Myocyte (in vitro differentiated cells): ENCODE data around the gene PAEP. TPM values are rescaled to one million over a fixed set of nuclear protein-coding genes. Genes with fewer than 3 reads are reported as not detected.
"Not testable (repeated sequence)": the region's sequence is repeated elsewhere in the genome, so short reads cannot be mapped to it uniquely, and the experiment has no call there.

ENCODE experiments used
- DNase-seq: peaks from one replicate; pipeline ENCODE4 v3.0.0-alpha.2; 2012; ENCODE audit warnings: low read depth
- total RNA-seq: library from RNA; depleted of rRNA; stranded (reverse); fragments of >200 nt; gene quantifications from 2 replicates; pipeline ENCODE4 v1.2.3, GENCODE V29; 2014

The PAEP gene
- total RNA-seq, 1 donor from 2014 or later, result not detected

DNA sequence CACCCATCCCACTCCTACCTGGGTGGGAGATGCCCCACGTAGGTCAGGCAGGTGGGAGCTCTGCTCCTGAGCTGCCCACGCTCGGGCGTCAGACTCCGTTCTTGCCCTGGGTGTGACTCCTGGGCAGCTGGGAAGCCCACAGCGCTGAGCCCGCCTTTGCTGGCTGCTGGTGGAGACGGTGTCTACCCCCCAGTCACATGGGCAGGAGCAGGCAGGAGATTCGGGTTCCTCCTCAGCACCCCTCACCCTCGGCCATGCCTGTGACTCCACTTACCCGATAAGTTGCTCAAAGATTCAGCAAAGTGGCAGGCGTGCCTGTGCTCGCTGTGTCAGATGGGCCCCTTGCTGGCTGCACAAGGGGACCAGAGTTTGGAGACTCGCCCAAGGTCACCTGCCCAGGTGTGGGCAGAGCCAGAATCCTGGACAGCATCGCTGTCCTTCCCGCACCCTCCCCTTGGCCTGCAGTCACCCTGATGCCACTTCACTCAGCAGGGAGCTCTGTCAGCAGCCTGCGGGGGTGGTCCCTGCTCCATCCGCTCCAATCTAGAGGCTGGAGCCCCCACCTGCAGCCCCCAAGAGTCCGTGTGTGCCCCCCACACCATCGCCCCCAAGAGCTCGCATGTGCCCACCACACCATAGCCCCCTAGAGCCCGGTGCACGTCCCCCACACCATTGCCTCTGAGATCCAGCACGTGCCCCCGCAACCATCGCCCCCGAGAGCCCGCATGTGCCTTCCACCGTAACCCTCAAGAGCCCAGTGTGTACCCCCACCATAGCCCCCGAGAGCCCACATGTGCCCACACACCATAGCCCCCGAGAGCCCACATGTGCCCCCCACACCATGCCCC, 36.1 kb upstream of the PAEP start:
- DNase-seq, result no peak

GRCh38 chr9:135526089-135526729, 35.3 kb upstream of the PAEP start:
- no peak for DNase-seq

DNA sequence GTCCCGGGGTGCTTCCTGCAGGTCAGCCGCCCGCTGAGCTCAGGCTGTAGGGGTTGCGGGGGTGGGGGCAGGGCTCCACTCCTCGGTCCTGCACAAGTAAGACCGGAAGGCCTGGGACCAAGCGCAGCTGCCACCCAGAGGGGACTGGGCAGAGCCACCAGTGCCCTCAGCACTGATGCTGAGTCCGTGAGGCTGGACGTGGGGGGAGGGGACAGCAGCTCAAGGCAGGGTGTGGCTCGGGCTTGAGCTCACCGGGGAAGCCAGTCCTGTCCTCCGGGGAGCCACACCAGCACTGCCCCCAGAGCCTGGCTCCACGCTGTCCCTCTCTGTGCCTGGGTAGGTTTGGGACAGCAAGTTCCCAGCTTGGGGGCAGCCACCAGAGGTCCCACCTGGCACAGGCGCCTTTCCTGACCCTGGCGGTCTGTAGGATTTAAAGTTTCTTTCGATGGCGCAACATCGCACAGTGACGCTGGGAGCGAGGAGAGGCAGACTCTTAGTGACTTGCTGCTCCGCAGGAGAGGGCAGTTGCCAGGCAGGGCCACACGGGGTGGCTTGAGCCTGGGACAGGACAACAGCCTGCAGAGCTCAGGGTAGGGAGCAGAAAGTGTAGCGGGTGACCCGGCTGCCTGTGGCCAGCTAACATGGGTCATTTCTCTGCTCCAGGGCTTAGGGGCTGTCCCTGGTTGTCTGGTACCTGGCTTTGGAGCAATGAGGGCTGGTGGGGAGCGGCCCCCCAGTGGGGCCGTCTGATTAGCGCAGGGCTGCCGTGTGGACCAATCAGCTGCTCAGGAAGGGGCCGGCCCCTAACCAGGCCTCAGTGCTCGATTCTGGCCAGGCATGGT, 34.6 kb upstream of the PAEP start:
- no peak for DNase-seq

GRCh38 chr9:135528842-135529435, 32.6 kb upstream of the PAEP start:
- DNase-seq, result not testable (repeated sequence)

DNA sequence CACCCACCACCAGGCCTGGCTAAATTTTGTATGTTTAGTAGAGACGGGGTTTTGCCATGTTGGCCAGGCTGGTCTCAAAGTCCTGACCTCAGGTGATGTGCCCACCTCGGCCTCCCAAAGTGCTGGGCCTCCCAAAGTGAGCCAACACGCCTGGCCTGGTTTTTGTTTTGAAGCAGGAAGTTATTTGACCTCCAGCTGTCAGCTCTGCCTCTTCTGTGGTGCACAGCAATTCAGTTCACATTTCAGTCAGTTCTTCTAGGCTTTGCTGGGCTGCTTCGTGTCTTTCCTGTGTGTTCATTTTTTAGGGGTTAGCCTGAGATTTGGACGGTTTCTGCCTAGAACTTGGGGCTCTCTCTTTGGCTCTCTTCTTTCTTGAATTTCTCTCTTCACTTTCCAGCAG, 31.4 kb upstream of the PAEP start:
- DNase-seq, result no peak

GRCh38 chr9:135531096-135531495, 30.5 kb upstream of the PAEP start:
- no peak for DNase-seq

- DNase-seq, result no peak
Measured at GRCh38 chr9:135533113-135533512, 28.4 kb upstream of the PAEP start.

DNA sequence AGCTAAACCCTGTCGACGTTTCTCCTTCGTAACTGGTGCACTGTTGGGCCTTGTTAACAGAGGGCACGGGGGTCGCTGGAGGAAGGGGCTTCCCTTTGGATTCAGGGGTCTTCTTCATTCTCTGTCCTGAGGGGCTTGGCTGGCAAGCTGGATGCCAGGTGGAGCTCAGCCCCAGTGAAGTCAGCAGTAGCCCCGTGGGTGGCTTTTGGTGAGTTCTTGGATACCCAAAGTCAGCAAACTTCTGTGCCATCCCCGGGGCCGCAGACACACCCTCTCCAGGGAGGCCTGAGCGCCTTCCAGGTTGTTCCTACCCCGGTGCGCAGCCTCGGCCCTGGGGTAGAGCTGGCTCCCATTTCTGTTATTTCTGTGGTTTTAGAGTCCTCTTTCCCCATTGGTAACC, 27.9 kb upstream of the PAEP start:
- DNase-seq, result no peak

DNA sequence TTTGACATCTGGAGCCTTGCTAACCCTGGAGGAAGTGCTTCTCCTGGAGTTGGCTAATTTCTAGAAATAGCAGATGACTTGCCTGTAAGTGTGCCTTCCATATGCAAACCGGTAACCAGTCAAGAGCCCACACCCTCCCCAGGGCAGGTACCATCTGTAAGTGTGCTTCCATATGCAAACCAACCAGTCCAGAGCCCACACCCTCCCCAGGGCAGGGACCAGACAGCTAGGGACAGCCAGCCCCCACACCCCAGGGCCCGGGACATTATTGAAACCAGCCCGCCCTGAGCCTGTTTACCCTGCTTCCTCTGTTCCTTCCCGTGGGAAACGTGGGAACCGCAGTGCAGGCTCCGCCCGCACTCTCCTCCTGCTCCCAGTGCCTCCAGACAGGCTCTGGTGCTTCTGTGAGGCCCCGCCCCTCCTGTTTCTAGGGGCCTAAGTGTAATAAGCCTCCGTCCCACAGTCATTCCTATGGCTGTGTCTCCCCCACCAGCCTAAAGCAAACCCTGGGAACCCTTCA, 27.3 kb upstream of the PAEP start:
- not testable (repeated sequence) for DNase-seq

- DNase-seq, result not testable (repeated sequence)
Measured at GRCh38 chr9:135534826-135535225, 26.7 kb upstream of the PAEP start.

GRCh38 chr9:135535631-135536030, 25.9 kb upstream of the PAEP start:
- not testable (repeated sequence) for DNase-seq

DNA sequence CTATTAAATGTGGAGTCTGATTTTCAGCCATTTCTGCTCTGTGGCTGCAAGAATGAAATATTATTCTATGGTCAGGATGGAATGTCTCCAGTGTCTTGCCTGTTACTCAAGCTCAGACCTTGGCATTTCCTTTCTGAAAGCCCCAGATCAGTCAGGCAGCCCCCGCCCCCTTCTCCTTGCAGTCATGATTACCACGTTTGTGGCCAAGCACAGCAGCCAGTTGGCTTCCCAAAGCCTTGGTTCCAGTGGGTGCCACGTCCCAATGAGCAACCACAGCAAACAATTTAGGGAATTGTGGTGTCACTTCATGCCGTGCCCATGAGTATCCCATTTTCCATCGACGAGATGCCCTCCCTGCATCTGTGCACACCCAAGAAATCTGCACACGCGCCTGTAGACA, 25.3 kb upstream of the PAEP start:
- peak; percentile 33 for DNase-seq

DNA sequence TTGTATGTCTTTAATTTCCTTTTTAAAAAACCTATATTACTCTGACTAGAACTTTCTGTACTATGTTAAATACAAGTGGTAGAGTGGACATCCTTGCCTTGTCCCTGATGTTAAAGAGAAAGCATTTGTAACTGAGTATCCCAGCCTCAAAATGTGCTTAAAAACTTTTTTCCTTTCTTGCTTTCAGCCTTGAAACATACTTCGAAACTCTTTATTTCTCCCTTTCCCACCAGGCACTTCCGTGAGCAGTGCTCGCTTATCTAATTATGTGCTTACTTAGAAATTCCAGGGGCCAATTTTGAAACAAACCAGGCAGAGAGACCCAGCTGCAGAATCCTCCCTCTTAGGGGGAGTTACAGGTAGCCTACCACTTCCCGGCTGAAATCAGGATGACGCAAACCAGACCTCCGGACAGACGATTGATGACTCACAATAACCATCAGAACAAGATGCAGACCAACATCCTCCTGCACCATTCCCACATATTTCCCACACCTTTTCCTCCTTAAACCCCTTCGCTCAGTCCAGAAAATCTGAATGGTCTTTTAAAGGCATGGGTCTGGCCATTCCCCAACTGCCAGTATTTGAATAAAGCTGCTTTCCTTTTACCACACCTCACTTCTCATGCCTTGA, 18.2 kb upstream of the PAEP start:
- DNase-seq, result not testable (repeated sequence)

- no peak for DNase-seq
Measured at GRCh38 chr9:135544981-135545635, 16.4 kb upstream of the PAEP start.

GRCh38 chr9:135545646-135546176, 15.8 kb upstream of the PAEP start, which contains the start of gene OBP2A:
Gene OBP2A, plus strand, starts transcription at chr9:135546126. Its CDS starts 55 bp downstream, at chr9:135546181.
- DNase-seq, result not testable (repeated sequence)

GRCh38 chr9:135546792-135547617, 14.6 kb upstream of the PAEP start:
- not testable (repeated sequence) for DNase-seq

GRCh38 chr9:135547756-135548736, 13.5 kb upstream of the PAEP start:
- no peak for DNase-seq
